ENCODE data around the gene RAB6A.

Gene RAB6A

DNA sequence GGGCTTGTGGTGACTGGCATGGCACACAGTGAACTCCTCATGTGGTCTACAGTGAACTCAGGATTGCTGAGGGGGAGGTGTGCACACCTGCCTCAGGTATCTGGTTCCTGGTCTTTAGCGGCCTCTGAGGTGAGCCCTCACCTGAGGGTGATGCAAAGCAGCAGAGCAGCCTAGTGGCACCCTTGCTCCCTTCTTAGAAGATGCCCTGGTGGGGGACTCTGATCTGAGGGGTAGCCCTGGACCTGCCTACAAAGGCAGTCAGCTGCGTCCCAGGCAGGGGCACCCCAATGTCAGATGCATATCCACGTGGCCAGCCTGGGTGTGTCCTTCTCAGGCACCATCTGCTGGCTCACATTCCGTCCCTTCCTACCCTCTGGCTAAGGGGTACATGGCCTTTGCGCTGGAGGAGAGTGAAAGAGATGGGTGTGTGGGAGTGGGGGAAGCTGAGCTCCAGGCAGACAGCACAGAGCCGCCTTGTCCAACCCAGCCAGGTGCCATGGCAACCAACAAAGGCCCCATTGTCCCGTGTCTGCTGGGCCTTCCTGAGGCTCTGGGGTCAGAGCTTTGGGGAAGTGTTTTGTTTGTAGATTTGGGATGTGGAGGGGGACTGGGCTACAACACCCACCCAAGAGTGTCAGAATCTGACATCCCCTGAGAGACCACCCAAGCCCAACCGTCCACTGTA, 108.7 kb downstream of the RAB6A start:
- DNase-seq = peak in 1 of 2 experiments; percentile 6

DNA sequence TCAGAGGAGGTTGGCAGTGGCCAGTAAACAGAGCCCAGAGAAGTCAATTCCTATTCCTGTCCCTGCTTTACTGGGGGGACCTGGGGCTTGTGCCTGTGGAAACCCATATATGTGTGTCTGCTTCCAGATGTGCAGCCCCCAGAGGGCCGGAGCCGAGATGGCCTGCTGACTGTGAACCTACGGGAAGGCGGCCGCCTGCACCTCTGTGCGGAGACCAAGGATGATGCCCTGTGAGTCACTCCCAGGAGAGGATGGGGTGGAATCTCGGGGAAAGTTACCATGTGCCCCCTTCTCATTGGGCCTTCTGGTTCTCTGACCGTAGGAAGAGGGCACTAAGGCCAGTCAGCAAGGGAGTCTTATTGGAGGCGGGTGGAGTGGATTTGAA, 109.2 kb downstream of the RAB6A start:
- DNase-seq = no peak

DNA sequence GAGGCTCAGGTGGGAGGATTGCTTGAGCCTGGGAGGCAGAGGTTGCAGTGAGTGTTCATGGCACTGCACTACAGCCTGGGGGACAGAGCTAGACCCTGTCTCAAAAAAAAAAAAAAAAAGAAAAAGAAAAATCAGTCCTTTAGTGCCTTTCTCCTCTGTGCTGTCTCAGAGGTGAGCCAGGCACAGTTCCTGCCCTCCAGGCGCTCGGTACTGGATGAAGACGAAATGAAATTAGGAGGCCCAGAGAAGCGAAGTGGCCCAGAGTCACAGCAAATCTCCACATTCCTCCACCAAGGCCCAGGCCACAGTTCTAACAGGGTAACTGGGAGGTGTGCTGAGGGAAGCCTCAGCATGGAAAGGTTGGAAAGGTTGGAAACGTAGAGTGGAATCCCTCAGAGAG, 109.6 kb downstream of the RAB6A start:
- no peak for DNase-seq

DNA sequence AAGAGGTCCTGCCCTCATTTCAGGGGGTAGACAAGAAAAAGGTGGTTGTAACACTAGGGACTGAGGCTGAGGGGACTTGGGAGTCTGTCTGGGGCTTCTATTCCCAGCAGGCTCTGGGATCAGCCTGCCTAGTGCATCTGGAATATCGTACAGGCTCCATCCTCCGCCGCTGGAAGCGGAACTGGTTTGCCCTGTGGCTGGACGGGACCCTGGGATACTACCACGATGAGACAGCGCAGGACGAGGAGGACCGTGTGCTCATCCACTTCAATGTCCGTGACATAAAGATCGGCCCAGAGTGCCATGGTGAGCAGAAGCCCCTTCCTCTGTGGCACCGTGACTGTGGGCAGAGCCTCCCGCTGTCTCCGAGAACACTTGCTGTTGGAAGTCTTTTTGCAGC, 110.5 kb downstream of the RAB6A start:
- no peak for DNase-seq

DNA sequence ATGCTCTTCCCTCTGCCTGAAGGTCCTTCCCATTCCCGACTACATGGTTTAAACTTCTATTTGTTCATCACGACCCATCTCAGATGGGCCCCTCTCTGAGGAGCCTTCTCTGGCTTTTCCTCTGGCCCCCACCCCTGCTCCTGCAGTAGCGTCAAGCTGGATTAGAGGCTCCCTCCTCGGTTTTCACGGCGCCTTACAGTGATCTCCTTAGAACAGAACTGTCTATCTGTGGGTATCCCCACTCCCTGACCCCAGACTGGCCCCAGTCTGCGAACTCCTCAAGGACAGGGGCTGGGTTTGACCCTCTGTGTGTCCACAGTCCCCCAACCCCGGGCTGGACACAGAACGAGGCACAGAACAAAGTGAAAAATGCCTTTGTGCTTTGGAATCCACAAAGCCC, 111.7 kb downstream of the RAB6A start:
- DNase-seq = no peak

DNA sequence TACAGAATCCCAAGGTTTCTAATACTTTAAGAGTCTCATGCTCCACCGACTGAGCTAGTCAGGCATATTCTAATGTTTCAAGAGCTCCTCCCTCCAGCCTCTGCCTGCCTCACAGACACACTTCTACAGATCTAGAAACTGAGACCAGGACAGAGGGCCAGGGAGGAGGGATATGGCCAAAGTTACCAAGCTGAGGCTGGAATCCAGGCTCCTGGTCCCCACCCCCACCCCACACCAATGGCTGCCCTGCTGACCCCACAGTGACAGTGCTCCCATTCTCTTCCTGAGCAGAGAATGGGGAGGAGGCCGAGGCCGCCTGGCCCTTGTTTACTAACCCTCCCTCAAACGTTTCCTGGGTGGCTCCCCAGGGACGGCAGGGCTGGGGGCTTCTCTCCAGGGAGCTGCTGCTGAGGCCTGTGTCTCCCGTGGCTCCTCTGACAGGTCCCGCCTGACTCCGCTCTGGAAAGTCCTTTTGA, 112.3 kb downstream of the RAB6A start:
- DNase-seq = no peak

DNA sequence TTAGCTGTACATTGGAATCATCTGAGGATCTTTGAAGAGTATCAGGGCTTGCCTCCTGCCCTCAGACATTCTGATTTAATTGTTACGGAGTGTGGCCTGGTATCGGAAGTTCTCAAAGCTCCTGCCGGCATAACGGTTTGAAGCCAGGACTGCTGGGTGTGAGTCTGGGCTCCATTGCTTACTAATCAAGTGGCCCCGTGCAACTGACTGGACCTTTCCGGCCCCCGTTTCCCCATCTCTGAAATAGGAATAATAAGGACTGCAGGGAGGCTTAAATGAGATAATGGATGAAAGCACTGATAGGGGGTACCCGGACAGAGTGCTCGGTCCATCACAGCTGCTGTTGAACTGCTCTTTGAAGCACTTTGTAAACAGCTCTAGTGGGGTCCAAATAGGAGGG, 112.8 kb downstream of the RAB6A start:
- DNase-seq = no peak

DNA sequence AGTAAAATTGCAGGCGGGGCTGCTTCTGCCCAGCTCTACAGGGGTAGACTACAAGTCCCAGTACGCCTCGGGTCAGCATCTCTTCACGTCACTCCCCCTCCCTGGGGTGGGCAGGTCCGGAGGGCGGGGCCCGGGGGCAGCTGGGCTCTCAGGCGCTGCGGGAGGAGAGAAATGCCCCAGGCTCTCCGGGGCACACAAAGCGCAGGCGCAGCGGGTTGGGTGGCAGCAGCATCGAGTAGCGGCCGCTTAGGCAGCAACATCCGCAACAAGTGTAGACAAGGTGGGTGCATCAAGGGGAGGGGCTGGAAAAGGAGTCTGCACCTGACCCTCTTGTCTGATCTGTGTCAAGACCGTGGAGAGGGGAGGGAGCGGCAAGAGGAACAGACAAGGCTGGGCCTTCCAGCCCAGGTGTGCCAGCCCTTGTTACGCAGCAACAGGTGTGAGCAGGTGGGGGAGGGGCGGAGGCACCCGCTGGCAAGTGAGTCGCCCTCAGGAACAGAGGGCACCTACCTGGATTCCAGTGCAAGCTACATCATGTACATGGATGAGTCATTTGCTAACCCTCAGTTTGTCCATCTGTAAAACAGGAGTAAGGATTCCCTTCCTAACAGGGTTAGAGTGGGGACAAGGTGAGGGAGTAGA, 113.3 kb downstream of the RAB6A start:
- peak; percentile 84 to 95 for DNase-seq

DNA sequence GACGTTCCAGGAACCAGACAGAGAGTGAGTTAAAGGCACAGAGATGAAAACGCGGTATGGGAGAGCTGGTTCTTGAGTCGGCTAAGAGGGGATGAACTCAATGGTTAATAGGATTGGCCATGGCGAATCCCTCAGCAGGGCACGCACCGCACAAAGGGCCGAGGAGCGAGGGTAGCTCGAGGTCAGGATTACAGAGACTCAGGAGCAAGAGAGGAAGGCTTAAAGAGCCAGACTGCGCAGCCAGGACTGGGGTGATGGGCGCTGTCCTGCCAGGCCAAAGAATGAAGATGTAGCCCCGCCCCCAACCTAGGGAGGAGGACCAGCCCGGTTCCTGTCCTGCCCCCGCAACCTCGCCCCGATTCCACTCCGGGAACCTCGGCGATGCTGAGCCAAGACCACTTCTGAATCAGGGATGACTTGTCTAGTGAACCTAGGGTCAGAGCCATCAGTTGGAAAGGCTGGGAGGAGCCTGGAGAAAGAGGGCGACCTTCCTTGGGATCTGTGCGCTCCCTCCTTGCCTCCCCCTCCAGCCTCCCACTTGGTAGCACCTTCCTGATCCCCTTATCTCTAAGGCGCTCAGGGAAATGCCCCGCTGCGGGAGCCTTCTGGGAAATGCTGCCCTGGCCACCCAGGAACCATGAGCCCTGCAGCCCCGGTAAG, 114.8 kb downstream of the RAB6A start, which contains the start of gene PLEKHB1:
Gene PLEKHB1 (plus strand): TSS at position 610 of the 660 bp plus-strand sequence. CDS start 28 bp downstream, at position 638.
- DNase-seq = no peak

DNA sequence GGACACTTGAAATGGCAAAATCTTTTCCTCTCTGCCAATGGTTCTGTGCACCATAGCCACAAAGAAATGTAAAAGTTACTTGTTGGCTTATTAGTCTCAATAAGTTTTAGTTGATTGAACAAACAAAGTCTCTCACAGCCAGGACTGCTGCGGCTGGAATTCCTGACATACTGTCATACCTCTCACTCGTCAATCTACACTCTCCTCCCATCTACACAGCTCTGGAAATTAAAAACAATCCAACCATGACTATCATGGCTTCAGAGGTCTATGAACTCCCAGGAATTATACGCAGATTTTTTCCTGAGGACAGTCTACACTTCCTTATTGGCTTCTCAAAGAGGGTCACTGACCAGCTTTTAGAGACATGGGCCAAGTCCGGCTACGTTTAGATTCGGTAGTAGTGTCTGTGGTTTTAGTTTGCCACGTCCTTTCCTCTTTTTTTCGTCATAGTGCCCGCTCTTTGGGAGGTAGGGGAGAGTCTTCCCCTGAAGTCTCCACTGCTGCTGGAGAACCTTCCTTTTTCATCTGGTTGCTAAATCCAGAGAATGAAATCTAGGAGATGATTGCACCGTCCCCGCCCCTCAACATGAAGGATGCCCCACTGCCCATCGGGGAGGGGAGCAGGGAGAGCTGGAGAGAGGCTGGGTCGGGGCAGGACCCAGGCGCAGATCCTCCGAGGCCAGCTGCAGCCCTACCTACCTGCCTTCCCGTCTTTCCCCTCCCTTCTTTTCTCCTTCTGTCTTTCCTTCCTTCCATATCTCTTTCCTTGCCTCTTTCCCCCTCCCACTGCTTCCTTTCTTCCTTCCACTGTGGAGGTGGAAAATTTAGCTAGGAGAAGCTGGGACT, 115.5 kb downstream of the RAB6A start:
- no peak for DNase-seq

DNA sequence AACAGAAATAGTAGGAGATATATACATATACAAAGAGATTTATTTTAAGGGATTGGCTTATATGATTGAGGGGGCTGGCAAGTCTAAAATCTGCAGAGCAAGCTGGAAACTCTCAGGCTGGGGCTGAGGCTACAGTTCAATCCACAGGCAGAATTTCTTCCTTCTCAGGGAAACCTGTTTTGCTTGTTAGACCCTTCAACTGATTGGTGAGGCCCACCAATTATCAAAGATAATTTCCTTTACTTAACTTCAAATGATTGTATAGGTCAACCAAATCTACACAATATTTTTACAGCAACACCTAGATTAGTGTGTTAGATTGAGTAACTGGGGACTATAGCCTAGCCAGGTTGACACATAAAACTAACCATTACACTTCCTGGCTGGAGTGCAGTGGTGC, 119.2 kb downstream of the RAB6A start:
- DNase-seq = no peak

DNA sequence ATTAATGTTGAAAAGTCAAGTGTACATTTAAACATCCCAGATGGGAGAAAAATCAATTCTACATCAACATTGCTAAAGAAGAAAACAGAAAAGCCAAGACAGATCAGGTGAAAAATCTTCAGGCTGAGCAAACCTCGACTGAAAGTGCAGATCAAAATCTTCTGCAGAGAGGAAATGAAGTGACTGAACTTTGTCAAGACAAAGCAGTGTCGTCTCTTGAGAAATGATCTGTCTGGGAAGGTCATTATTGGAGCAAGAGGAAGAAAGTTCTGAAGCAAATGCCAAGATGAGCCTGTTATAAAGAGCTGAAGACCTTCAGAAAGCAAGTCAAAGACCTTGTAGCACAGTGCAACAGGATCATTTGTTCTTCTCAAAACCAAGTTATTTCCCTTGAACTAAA, 120.3 kb downstream of the RAB6A start:
- DNase-seq = no peak

DNA sequence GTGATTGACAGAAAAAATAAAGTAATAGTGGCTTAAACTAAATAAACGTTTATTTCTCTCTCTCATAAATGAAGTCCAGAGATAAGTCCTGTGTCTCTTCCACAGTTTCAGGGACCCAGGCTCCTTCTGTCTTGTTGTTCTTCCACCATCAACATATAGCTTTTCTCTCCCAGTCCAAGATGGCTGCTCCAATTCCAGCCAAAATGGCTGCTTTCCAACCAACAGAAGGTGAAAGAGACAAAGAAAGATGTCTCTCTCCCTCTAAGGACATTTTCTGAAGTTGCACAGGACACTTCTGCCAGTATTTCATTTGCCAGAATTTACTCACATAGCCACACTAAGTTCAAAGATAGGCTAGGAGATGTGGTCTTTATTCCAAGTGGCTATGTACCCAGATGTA, 123.9 kb downstream of the RAB6A start:
- no peak for DNase-seq

DNA sequence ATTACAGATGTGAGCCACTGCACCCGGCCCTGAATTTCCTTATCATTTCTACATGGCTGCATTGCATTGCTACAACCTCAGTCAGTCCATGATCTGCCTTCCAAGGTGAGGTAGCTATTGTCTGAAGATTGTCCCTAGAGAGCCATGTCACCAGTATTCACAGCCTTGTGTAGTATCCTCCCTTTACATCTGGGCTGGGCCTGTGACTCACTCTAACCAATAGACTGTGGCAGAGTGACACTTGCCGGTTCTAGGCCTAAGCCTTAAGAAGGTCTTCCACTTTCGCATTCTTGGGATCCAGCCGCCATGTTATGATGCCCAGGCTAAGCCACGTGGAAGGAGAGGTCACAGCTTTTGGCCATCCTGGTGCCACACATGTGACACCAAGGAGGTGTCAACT, 124.6 kb downstream of the RAB6A start:
- DNase-seq = no peak

DNA sequence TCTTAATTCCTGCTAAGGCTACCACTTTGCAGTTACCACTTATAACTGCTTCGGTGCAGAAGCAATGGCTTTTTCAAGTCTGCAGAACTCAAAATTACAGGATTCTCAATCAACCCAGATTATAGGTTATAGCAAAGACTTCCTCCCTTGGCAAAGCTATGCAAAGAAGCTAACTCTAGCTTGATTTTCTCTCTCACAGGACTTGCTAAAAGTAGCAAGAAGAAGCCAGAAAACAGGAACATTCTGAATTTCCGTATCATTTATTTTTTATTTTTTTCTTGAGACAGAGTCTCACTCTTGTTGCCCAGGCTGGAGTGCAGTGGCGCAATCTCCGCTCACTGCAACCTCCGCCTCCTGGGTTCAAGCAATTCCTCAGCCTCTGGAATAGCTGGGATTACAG, 125.2 kb downstream of the RAB6A start:
- DNase-seq = no peak

DNA sequence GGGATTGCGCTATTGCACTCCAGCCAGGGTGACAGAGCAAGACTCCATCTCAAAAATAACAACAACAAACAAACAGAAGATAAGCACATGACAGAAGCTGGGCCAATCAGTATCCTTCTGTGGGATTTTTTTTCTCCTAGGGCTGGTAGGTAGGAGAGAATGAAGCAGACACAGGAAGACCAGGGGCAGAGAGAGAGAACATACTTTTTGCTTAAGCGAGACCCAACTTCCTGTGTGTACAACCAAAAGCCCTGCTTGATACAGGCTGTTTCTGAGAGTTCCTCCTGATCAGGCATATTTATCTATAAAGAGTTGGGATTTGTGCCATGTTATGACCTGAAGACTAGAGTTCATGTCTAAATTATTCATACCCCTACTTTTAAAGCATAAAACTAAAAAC, 126.9 kb downstream of the RAB6A start:
- no peak for DNase-seq

DNA sequence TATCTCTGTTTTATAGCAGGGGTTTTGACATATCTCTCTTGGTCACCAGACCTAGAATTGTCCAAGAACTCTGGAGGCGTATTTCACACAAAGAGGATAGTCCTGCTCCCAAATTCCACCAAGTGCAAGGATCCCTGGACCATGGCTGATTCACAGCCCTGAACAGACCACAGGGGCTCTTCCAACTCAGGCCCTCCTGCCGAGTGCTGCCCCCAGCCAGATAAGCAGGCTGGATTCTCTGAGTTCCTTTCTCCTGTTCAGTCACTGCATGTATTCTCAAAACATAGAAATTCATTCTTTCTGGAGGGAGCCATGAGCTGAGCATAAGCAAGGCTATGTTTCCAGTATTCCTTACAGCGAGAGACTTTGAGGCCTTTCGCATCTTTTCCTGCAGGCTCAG, 127.9 kb downstream of the RAB6A start:
- no peak for DNase-seq

DNA sequence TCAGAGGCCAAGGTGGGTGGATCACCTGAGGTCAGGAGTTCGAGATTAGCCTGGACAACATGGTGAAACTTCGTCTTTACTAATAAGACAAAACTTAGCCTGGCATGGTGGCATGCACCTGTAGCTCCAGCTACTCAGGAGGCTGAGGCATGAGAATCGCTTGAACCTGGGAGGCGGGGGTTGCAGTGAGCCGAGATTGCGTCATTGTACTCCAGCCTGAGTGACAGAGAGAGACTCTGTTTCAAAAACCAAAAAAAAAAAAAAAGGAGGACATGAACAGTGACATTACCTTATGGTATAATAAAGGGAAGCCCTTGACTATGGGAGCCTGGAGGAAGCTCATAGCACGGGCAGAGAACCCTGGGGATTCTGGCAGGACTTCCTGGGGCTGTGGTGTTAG, 131.0 kb downstream of the RAB6A start:
- no peak for DNase-seq

DNA sequence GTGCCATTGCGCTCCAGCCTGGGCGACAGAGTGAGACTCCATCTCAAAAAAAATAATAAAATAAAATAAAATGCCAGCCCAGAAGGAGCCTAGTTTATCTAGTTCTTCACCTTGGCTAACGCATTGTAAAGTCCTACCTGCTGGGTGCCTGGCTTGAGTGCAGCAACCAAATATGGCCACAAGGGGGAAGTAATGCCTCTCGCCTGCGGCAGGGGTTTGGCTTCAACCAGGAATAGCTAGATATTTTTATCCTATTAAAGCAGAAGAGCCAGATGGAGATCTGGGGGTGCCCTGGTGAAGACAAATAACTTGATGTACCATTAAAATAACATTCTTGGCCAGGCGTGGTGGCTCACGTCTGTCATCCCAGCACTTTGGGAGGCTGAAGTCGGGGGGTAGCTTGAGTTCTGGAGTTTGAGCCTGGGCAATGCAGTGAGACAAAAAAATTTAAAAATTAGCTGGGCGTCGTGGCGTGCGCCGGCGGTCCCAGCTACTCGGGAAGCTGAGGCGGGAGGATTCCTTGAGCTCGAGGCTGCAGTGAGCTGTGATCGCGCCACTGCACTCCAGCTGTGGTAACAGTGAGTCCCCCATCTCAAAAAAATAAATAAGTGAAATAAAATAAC, 135.1 kb downstream of the RAB6A start:
- DNase-seq = peak; percentile 19 to 38

Measured in NCI-H187 (cell line).